HG03108 (cell line): Measurements from ENCODE around the gene ZNF677.
"Not testable (repeated sequence)": the region's sequence is repeated elsewhere in the genome, so short reads cannot be mapped to it uniquely, and the experiment has no call there.

Source experiments
- ATAC-seq: cut with Tn5 transposase; IDR thresholded peaks from one replicate; pipeline ENCODE4 v1.9.1; 2021; ENCODE audit warnings: moderate library complexity; ENCODE audit not compliant: unreplicated experiment

ZNF677 gene

GRCh38 chr19:53254411-53255341 is at the start of gene ZNF677:
ZNF677 (minus strand) TSS chr19:53254873; CDS start chr19:53251550, 3,323 bp downstream.
- ATAC-seq = no peak

DNA sequence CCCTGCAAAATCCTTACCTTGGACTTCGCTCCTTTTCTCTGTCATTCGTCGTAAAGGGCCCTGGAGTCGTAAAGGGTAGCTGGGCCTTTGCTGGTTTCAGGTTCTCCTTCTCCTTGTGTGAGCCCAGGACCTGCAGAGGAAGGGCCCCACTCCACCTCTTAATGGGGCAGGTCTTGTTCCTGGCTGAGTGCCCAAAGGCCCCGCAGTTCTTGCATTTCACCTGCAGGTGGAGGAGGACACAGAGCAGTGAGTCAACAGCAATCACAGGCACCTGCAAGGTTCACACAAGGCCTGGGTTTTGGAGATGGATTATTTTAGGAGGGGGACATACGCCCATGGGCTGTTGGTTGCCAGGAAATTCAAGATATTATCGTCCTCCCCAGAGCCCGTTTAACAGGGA is 46.7 kb upstream of the ZNF677 start:
- ATAC-seq = not testable (repeated sequence)

DNA sequence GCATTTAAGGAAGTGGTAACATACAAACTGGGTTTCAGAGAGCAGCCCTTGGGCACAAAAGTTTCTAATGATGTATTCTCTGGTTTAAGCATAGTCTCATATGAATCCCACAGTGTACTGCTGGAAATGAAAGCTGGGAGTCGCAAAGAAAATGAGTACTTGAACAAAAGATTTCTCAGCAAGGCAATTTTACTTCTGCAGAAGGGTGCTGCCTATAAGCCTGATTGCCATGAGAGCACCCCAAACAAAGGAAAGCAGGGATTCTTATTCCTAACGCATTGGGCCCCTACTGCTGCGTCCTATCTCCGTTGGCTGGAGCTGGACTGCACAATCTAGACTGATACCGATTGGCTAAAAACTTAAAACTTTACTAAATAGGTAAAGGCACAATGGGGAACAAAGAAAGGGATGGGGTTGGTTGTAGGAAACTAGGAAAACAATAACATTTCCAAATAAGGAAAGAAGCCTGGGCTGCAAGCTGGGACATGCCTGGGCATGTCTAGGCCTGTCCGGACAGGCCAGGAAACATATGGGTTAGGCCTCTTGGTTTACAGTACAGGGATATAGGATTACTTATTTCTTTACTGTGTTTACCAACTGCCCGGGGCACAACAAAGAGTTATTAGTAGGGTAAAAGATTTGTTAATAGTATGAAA is 40.2 kb upstream of the ZNF677 start:
- ATAC-seq = no peak

- ATAC-seq = no peak
These were observed 36.3 kb upstream of the ZNF677 start for GRCh38 chr19:53290758-53291549.

GRCh38 chr19:53285087-53285486 is 30.4 kb upstream of the ZNF677 start:
- no peak for ATAC-seq

DNA sequence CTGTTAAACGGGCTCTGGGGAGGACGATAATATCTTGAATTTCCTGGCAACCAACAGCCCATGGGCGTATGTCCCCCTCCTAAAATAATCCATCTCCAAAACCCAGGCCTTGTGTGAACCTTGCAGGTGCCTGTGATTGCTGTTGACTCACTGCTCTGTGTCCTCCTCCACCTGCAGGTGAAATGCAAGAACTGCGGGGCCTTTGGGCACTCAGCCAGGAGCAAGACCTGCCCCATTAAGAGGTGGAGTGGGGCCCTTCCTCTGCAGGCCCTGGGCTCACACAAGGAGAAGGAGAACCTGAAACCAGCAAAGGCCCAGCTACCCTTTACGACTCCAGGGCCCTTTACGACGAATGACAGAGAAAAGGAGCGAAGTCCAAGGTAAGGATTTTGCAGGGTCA is 27.3 kb upstream of the ZNF677 start:
- ATAC-seq = not testable (repeated sequence)

- ATAC-seq = no peak
These were observed 20.8 kb upstream of the ZNF677 start for GRCh38 chr19:53275480-53275879.

GRCh38 chr19:53272044-53272443 is 17.4 kb upstream of the ZNF677 start:
- ATAC-seq = no peak

- ATAC-seq = not testable (repeated sequence)
These were observed 15.2 kb upstream of the ZNF677 start for GRCh38 chr19:53269861-53270260.

DNA sequence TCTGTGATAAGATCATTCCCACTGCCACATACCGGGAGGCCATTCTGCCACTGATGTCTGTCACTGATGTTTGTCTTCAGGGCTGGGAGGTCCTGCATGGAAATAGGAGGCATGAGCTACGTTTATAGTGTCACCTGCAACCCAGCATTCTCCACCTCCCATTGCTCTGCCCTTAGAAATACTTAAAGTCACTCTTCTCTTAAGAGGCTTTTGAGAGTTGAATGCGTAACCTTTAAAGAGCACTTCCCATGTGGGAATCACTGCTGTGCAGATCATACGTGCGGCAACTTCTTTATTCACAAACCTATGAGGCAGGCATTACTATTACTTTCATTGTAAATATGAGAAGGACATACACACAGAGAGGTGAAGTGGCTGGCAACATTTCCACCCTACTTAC is 12.9 kb upstream of the ZNF677 start, which contains the start of gene VN1R4:
Gene VN1R4, minus strand, starts transcription at position 101 of the 400 bp plus-strand sequence. Its CDS starts 58 bp downstream, at position 43.
- not testable (repeated sequence) for ATAC-seq

- ATAC-seq = not testable (repeated sequence)
These were observed 3.2 kb upstream of the ZNF677 start, which contains the start of gene VN1R2 for GRCh38 chr19:53257715-53258342. VN1R2 (plus strand) TSS chr19:53258292; CDS start chr19:53258376, 84 bp downstream.

- no peak for ATAC-seq
These were observed 8.2 kb downstream of the ZNF677 start for GRCh38 chr19:53246498-53246897.

- no peak for ATAC-seq
These were observed 17.4 kb downstream of the ZNF677 start for GRCh38 chr19:53237114-53237777.

DNA sequence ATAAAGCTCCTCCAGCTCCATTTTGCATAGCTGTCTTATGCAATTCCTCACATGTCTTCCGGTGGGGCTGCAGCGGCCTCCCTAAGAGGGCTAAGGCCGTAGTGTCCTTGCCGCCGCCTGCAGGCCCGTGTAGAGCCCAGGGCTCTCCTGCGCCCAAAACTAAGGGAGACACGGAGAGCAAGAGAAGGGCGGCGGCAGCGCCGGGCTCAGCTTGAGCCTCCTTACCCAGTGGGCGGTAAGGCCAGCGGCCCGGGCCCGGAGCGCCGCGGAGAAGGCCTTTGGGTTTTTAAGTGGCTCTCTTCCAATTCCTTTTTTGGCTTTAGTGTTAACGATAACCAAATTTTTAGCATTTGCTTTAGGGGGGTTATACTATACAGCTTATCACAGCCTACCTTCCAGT is 30.1 kb downstream of the ZNF677 start:
- ATAC-seq = no peak

DNA sequence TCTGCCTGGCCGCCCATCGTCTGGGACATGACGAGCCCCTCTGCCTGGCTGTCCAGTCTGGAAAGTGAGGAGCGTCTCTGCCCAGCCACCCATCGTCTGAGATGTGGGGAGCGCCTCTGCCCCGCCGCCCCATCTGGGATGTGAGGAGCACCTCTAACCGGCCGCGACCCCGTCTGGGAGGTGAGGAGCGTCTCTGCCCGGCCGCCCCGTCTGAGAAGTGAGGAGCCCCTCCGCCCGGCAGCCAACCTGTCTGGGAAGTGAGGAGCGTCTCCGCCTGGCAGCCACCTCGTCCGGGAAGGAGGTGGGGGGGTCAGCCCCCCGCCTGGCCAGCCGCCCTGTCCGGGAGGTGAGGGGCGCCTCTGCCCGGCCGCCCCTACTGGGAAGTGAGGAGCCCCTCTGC is 32.0 kb downstream of the ZNF677 start:
- ATAC-seq = not testable (repeated sequence)

DNA sequence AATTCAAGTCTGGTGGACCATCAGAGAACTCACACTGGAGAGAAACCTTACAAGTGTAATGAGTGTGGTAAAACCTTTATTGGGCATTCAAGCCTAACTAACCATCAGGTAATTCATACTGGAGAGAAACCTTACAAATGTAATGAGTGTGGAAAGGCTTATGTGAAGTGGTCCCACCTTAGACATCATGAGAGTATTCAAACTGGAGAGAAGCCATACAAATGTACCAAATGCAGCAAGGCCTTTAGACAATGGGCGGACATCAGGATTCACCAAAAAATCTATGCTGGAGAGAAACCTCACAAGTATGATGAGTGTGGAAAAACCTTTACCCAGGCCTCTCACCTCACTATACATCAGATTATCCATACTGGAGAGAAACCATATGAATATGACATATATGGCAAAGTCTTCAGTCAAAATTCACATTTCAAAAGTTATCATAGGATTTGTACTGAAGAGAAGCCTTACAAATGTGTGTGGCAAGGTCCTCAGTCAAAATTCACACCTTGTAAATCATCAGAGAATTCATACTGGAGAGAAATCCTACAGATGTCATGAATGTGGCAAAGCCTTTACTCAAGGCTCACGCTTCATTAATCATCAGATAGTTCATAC is 41.9 kb downstream of the ZNF677 start:
- ATAC-seq = no peak

DNA sequence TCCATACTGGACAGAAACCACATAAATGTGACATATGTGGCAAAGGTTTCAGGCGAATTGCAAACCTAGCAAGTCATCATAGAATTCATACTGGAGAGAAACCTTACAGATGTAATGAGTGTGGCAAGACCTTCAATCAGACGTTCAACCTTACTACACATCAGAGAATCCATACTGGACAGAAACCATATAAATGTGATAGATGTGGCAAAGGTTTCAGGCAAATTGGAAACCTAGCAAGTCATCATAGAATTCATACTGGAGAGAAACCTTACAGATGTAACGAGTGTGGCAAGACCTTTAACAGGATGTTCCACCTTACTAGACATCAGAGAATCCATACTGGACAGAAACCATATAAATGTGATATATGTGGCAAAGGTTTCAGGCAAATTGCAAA is 43.1 kb downstream of the ZNF677 start:
- ATAC-seq = not testable (repeated sequence)

GRCh38 chr19:53196777-53197396 is 57.8 kb downstream of the ZNF677 start:
- ATAC-seq = no peak

DNA sequence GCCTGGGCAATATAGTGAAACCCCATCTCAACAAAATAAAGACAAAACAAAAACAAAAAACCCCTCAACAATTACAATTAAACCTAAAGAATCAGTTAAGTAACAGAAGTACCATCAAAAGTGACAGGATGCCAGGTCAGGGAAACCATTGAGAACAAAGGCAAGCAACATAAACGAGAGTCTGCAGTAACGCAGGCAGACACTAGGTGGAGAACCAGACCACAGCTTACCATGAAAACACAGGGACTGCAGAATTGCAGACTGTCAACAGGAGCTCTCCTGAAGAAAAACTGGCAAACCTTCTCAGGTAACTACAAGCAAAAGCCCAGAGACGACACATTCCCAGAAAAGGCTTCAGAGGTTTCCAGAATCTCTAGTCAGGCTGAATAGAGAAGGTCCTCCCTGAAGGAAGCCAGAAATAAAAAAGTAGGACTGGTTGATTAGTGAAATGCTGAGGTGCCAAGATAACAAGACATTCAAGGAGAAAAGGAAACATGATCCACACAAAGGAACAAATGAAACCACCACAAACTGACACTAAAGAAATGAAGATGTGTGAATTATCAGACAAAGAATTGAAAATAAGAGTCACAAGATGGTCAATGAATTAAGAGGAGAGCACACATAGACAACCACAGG is 59.3 kb downstream of the ZNF677 start:
- ATAC-seq = no peak
